Fibroblast of skin of left biceps (primary cell): ENCODE results near the gene IFT52.

Experiments
- DNase-seq, 2 experiments: peaks; one replicate each; pipeline ENCODE4 v3.0.0-alpha.2; 2013; ENCODE audit warnings: low read depth in 2 of 2

Gene IFT52

GRCh38 chr20:43690943-43691598 is 100.3 kb downstream of the IFT52 start:
- DNase-seq, result no peak

- DNase-seq, result no peak
Observed at GRCh38 chr20:43691928-43692524, 101.3 kb downstream of the IFT52 start.

DNA sequence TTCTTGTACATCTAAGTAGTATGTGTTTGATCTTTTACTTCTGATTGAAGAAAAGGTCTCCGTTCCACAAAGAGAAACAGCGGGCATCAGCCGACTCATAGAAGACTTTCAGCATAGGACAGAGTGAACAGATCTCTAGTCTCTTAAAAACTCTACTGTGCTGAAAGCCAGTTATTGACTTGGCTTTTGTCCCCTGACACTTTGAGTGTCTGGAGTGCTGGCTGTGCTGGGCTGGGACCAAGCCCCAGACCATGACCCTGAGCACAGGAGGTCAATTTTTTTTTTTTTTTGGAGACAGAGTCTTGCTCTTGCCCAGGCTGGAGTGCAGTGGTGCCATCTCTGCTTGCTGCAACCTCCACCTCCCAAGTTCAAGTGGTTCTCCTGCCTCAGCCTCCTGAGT is 104.0 kb downstream of the IFT52 start:
- no peak for DNase-seq

- no peak for DNase-seq
Observed at GRCh38 chr20:43695571-43695970, 104.8 kb downstream of the IFT52 start.
